Endodermal cell (in vitro differentiated cells): ENCODE measurements around the gene SDK2. TPM values are rescaled to one million over a fixed set of nuclear protein-coding genes. Genes with fewer than 3 reads are reported as not detected.

Experiments used
- DNase-seq: peaks from one replicate; pipeline ENCODE4 v3.0.0-alpha.2; 2017
- H3K27ac ChIP-seq: 2 replicates; pipeline ENCODE4 v1.5.1; 2013; ENCODE audit warnings: mild to moderate bottlenecking, low read depth, low read length, moderate library complexity
- H3K27me3 ChIP-seq: 2 replicates; pipeline ENCODE4 v1.6.1; 2013; ENCODE audit warnings: mild to moderate bottlenecking, low read length, moderate library complexity; ENCODE audit not compliant: insufficient read depth, control insufficient read depth, poor library complexity, severe bottlenecking
- H3K36me3 ChIP-seq: 2 replicates; pipeline ENCODE4 v1.7.0; 2013; ENCODE audit warnings: mild to moderate bottlenecking, low read length, moderate library complexity; ENCODE audit not compliant: control insufficient read depth, insufficient read depth
- H3K4me1 ChIP-seq: one replicate; pipeline ENCODE4 v1.7.0; 2013; ENCODE audit warnings: low read length; ENCODE audit not compliant: control insufficient read depth, insufficient read depth
- H3K4me3 ChIP-seq: 2 replicates; pipeline ENCODE4 v1.5.1; 2013; ENCODE audit warnings: mild to moderate bottlenecking, low read length, moderate library complexity
- H3K9ac ChIP-seq: 2 replicates; pipeline ENCODE4 v1.6.1; 2013; ENCODE audit warnings: mild to moderate bottlenecking, low read length, moderate library complexity; ENCODE audit not compliant: poor library complexity, severe bottlenecking; ENCODE audit errors: extremely low read depth
- H3K9me3 ChIP-seq: 2 replicates; pipeline ENCODE4 v1.6.1; 2013; ENCODE audit warnings: mild to moderate bottlenecking, low read length, moderate library complexity; ENCODE audit not compliant: control insufficient read depth
- H3K27ac Mint-ChIP-seq: 2 replicates; pipeline ENCODE4 v1.8.0; 2020; ENCODE audit warnings: mixed read lengths
- H3K27me3 Mint-ChIP-seq: 2 replicates; pipeline ENCODE4 v1.8.0; 2021; ENCODE audit warnings: mild to moderate bottlenecking, mixed read lengths; ENCODE audit not compliant: insufficient read depth
- H3K36me3 Mint-ChIP-seq: 2 replicates; pipeline ENCODE4 v1.8.0; 2020; ENCODE audit warnings: low read depth, mixed read lengths
- H3K4me1 Mint-ChIP-seq: 2 replicates; pipeline ENCODE4 v1.8.0; 2020; ENCODE audit warnings: mixed read lengths
- H3K4me3 Mint-ChIP-seq: 2 replicates; pipeline ENCODE4 v1.8.0; 2020; ENCODE audit warnings: mild to moderate bottlenecking, moderate library complexity, mixed read lengths
- H3K9me3 Mint-ChIP-seq: 2 replicates; pipeline ENCODE4 v1.8.0; 2020; ENCODE audit warnings: mild to moderate bottlenecking, mixed read lengths
- CTCF ChIP-seq: fragments of 200-600 bp; sonication (generic); conservative IDR thresholded peaks from 2 replicates; pipeline ENCODE4 v1.5.0; 2021; ENCODE audit warnings: antibody characterized with exemption, mild to moderate bottlenecking
- WGBS, 2 experiments: methylation state at CpG; one replicate each; pipeline versions ENCODE4 v1.1.5 to v1.1.7; 2013; ENCODE audit warnings: missing lambda C conversion rate in 2 of 2, mixed read lengths in 1 of 2; ENCODE audit not compliant: insufficient coverage in 1 of 2, insufficient read length in 1 of 2; 5-methylcytosine and 5-hydroxymethylcytosine counted together
- total RNA-seq, 2 donors: library from RNA; stranded (reverse); fragmentation: NEBNext Ultra II Directional in 1 of 2; extraction: Animal tissue kit (Norgen Biotek cat#: 25700) in 1 of 2; gene quantifications; 2 replicates in 1 of 2; 3 replicates in 1 of 2; pipeline ENCODE4 v1.2.1, GENCODE V29; 2021

The SDK2 gene
- total RNA-seq, 2 donors from 2014 or later, result 5.9 to 7.0 TPM

DNA sequence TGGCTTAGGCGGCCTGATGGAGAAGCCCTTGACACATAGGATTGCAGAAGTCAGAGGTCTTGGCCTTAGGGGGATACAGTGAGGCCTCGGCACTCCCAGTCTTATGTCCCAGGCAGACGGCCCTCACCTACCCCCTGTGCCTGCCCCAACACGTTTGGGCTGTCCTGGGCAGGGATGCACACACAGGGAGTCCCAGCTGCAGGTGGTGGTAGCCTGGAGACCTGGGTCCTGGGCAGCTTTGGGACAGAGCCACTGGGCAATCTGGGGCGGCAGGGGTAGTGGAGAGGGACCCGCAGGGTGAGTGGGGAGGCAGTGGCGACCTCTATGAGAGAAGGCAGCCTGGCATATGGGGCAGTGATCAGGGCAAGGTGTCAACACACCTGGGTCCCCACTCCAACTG lies 48.3 kb downstream of the SDK2 start:
- no peak for DNase-seq
- Histone ChIP-seq H3K4me1 (peaks cover 5% of the 10 kb centered on the region), H3K36me3 (no peaks in the 10 kb centered on the region), H3K4me3 (no peak overlapping the region), H3K9me3 (no peaks in the 10 kb centered on the region), H3K27ac (no peak overlapping the region), H3K27me3 (peaks cover 66% of the 10 kb centered on the region), H3K9ac (no peak overlapping the region)
- peaks cover 89% of the 10 kb centered on the region for H3K27me3 Mint-ChIP-seq
- H3K27ac Mint-ChIP-seq, result no peak overlapping the region
- no peaks in the 10 kb centered on the region for H3K9me3 Mint-ChIP-seq
- TF ChIP-seq CTCF, result no peak
- WGBS, 2 experiments, result 81 to 85% methylated on average over 3 to 7 of the region's 7 CpGs
- no peaks in the 10 kb centered on the region for H3K36me3 Mint-ChIP-seq
- H3K4me3 Mint-ChIP-seq, result no peak overlapping the region
- H3K4me1 Mint-ChIP-seq, result peaks cover 12% of the 10 kb centered on the region

DNA sequence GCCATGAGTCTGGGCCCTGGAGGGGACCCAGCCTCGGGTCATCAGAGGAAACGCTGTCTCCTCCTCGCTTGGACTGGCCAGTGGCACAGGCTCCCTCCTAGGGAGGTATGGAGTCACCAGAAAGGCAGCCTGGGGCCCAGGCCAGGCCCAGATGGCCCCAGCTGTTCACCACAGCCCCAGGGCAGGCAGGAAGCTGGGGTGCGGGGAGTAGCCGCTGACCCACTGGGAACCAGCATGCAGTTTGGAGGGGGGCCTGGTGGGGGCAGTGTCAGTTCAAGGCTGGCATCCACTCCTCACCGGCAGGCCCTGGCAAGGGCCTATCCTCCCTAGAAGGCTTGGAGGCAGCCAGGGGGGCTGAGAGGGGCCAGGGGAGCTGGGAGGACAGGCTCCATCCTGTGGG lies 48.8 kb downstream of the SDK2 start:
- Mint-ChIP-seq H3K9me3 (no peaks in the 10 kb centered on the region), H3K36me3 (no peaks in the 10 kb centered on the region), H3K4me3 (no peak overlapping the region), H3K4me1 (peaks cover 15% of the 10 kb centered on the region), H3K27ac (no peak overlapping the region), H3K27me3 (peaks cover 92% of the 10 kb centered on the region)
- 73% methylated on average over 3 to 6 of the region's 6 CpGs for WGBS, 2 experiments
- Histone ChIP-seq H3K36me3 (no peaks in the 10 kb centered on the region), H3K4me1 (peaks cover 7% of the 10 kb centered on the region), H3K4me3 (no peak overlapping the region), H3K27ac (no peak overlapping the region), H3K27me3 (peaks cover 69% of the 10 kb centered on the region), H3K9ac (no peak overlapping the region), H3K9me3 (no peaks in the 10 kb centered on the region)
- TF ChIP-seq CTCF, result peak; percentile 80
- peak; percentile 96 for DNase-seq

- H3K27me3 ChIP-seq, result peaks cover 69% of the 10 kb centered on the region
- no peaks in the 10 kb centered on the region for H3K9me3 ChIP-seq
- H3K4me1 Mint-ChIP-seq, result peaks cover 19% of the 10 kb centered on the region
- H3K36me3 Mint-ChIP-seq, result no peaks in the 10 kb centered on the region
- H3K4me3 ChIP-seq, result no peak overlapping the region
- peaks cover 9% of the 10 kb centered on the region for H3K4me1 ChIP-seq
- H3K27ac ChIP-seq, result no peak overlapping the region
- WGBS, 2 experiments, result 91 to 93% methylated on average over 4 to 6 of the region's 6 CpGs
- no peak overlapping the region for H3K27ac Mint-ChIP-seq
- H3K9me3 Mint-ChIP-seq, result no peaks in the 10 kb centered on the region
- H3K9ac ChIP-seq, result no peak overlapping the region
- H3K27me3 Mint-ChIP-seq, result peaks cover 93% of the 10 kb centered on the region
- DNase-seq, result no peak
- TF ChIP-seq CTCF, result no peak
- no peaks in the 10 kb centered on the region for H3K36me3 ChIP-seq
- H3K4me3 Mint-ChIP-seq, result no peak overlapping the region
Measured at GRCh38 chr17:73595068-73595467, 49.2 kb downstream of the SDK2 start.
